GM12872 (cell line): Measurements from ENCODE around the gene GJB6.

Source experiments
- TF ChIP-seq, protein P1 (sequence below): IDR thresholded peaks from 3 replicates; pipeline ENCODE4 v1.5.1; 2011; ENCODE audit warnings: low read depth, mild to moderate bottlenecking, low read length, moderate library complexity; ENCODE audit not compliant: insufficient read depth

Gene GJB6

DNA sequence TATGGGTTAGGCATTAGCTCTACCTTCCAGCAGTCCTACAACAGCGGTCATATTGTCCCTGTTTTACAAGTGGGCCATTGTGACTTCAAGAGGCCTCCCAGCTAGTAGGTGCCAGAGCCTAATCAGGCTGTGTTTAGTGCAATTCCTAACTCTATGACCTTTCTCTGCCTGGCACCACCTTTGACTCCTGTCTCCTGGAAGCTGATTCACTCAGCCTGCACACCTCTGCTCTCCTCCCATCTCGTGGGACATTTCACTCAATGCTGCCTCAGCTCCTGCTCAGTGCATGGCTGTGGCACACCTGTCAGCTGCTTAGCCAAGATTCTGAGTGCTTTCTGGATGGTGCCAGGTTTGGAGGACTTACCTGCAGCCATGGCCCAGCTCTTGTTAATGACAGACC, 9.5 kb upstream of the GJB6 start:
- TF ChIP-seq, protein P1, sequence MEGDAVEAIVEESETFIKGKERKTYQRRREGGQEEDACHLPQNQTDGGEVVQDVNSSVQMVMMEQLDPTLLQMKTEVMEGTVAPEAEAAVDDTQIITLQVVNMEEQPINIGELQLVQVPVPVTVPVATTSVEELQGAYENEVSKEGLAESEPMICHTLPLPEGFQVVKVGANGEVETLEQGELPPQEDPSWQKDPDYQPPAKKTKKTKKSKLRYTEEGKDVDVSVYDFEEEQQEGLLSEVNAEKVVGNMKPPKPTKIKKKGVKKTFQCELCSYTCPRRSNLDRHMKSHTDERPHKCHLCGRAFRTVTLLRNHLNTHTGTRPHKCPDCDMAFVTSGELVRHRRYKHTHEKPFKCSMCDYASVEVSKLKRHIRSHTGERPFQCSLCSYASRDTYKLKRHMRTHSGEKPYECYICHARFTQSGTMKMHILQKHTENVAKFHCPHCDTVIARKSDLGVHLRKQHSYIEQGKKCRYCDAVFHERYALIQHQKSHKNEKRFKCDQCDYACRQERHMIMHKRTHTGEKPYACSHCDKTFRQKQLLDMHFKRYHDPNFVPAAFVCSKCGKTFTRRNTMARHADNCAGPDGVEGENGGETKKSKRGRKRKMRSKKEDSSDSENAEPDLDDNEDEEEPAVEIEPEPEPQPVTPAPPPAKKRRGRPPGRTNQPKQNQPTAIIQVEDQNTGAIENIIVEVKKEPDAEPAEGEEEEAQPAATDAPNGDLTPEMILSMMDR = no peak

DNA sequence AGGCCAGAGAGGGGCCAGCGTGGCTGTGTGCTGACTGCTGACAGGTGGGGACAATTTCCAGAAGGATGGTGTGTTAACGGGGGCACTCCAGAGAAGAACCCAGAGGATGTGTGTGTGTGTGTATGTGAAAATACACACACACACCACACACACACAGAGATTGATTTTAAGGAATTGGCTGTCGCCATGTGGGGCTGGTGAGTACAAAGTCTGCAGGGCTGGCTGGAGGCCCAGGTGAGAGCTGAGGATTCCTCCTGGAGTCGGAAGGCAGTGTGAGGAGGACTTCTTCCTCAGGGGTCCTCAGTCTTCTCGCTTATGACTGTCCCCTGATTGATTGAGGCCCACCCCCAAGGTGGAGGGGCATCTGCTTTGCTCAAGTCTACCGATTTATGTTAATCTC, 7.6 kb upstream of the GJB6 start:
- TF ChIP-seq, protein P1 = no peak

DNA sequence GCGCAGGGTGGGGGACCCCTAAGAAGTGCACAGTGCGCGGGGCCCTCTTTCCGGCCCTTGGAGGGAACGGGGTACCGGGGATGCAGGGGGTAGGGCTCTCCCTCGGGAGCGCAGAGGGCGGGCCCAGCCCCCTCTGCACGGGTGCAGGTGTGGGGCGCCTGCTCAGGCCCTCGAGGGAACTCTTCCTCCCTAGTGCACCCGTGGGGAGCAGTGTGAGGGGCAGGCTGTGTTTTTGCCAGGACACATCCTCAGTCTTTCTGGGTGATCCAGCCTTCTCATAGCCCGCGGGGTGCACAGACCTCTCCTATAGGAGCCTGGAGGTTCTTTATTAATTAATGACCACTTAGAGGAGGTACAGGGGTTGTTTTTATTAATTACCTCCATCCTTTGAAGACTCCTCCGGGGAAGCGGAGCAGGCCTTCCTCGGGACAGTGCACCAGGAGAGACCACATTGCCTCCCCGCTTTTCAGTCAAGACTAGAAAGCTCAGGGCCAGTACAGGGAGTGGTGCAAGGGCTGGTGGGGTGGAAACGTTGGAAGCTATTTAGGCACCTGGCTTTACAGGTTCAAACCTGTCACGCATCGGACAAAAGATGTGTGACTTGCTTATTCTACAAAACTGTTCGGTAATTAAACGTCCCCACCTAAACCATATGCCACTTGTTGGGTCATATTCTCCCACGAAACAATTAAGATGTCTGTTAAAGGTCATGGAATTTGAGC, 598 bp upstream of the GJB6 start:
- TF ChIP-seq, protein P1 = no peak

DNA sequence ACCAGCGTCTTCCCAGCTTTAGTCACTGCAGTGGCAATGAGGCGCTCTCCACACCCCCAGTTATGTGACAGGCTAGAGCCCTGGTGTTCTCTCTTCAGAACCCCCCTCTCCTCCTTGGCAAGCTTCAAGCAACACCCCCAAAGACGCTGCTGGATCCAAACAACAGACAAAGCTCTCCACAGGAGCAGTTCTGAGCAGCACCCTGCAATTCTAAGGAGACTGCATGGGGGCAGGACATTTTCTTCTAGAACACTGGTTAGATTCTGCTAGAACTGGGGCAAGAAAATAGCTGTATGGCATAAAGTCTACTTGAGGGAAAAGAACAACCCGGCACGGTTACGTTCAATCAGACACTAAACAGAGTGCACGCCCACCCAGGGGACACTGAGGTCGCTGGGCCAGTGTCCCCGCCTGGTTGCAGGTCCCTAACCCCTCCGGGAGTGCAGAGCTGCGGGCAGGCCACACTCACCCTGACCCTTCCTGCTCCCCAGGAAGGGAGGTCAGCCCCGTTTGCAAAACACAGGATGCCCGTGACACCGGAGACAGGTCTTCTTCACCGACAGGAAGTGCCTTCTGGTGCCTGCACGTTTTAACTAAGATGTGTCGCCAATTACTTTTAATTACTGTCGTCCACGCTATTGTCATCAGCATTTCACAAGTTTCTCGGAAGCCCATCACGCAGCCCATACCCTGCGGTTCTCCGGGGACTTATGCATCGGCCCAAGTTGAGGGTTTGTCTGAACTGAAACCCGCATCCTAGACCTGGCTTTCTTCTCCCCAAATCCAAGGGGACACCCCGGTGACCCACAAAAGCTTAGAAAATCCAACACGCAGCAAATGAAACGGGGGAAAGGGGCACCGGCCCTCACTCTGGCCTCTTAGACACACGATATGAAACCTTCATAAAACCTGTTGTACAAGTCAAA, 943 bp downstream of the GJB6 start:
- TF ChIP-seq, protein P1 = no peak

DNA sequence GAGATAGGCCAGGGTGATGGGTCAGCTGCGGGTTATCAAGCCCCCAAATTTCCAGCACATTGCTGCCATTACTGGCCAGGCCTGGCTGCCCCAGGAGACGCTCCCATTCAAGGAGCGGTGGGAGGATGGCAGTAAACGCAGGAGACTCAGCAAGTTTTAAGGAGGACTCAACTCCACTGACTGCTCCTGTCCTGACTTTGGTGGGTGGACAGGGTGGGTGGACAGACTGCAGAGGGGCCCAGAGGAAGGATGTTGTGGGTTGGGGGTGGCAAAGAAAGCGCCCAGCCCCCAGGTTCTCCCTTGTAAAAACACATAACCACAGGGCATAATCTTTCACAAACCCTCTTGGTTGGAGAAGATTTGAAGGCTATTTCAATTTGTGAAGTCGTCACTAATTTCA, 4.4 kb downstream of the GJB6 start:
- TF ChIP-seq, protein P1 = no peak

DNA sequence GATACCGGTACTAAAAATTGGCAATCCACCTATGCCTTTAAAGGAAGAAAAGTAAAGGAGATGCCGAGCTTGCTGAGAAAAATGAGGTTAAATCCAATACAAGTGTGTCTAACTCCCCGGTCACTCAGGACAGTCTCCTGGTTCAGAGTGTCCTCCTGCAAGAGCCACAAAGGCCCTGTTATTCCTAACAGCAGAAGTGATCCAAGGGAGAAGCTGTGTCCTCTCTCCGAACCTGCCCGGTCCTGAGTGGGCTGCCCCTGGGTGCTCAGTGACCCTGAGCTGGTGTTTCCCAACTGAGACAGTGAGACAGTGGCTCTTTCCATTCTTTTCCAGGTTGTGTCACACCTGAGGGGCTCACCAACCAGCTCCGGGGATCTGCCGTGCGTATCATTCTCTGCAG, 4.8 kb downstream of the GJB6 start:
- TF ChIP-seq, protein P1 = no peak

DNA sequence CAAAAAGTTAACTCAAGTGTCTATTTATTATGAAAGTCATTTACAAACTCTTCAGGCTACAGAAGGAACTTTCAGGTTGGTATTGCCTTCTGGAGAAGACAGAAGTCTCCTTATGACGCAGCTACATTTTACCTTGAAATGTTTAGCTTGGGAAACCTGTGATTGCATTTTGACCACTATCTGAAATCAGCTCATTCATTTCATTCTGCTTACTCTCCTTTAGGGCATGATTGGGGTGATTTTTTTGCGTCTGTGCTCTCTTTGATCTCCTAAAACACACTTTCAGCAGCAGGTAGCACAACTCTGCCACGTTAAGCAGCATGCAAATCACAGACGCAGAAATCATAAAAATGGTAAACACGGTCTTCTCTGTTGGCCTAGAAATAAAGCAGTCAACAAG, 9.6 kb downstream of the GJB6 start:
- TF ChIP-seq, protein P1 = no peak
